Astrocyte of the cerebellum (primary cell): ENCODE data around the gene KIF23.
A peak's percentile ranks its signal among the peaks of the same experiment; 100 is the strongest.
"Not testable (repeated sequence)": the region's sequence is repeated elsewhere in the genome, so short reads cannot be mapped to it uniquely, and the experiment has no call there.

ENCODE experiments used
- DNase-seq: peaks from one replicate; pipeline ENCODE4 v3.0.0-alpha.2; 2011; ENCODE audit warnings: low read depth
- H3K4me3 ChIP-seq: 2 replicates; pipeline ENCODE4 v1.5.1; 2011; ENCODE audit warnings: mild to moderate bottlenecking, low read depth, low read length, moderate library complexity
- in situ Hi-C: cut with HindIII; loops from 2 replicates; pipeline ENCODE4 v1.10.0; 2017; ENCODE audit warnings: low sequenced_read_pairs
- TF ChIP-seq, protein P1 (sequence below): IDR thresholded peaks from 2 replicates; pipeline ENCODE4 v1.5.1; 2012; ENCODE audit warnings: low read length, low read depth, moderate library complexity, mild to moderate bottlenecking; ENCODE audit errors: missing control alignments

The KIF23 gene

GRCh38 chr15:69380100-69380725 lies 33.9 kb upstream of the KIF23 start:
- DNase-seq: no peak
- TF ChIP-seq, protein P1, sequence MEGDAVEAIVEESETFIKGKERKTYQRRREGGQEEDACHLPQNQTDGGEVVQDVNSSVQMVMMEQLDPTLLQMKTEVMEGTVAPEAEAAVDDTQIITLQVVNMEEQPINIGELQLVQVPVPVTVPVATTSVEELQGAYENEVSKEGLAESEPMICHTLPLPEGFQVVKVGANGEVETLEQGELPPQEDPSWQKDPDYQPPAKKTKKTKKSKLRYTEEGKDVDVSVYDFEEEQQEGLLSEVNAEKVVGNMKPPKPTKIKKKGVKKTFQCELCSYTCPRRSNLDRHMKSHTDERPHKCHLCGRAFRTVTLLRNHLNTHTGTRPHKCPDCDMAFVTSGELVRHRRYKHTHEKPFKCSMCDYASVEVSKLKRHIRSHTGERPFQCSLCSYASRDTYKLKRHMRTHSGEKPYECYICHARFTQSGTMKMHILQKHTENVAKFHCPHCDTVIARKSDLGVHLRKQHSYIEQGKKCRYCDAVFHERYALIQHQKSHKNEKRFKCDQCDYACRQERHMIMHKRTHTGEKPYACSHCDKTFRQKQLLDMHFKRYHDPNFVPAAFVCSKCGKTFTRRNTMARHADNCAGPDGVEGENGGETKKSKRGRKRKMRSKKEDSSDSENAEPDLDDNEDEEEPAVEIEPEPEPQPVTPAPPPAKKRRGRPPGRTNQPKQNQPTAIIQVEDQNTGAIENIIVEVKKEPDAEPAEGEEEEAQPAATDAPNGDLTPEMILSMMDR: peak; percentile 42

DNA sequence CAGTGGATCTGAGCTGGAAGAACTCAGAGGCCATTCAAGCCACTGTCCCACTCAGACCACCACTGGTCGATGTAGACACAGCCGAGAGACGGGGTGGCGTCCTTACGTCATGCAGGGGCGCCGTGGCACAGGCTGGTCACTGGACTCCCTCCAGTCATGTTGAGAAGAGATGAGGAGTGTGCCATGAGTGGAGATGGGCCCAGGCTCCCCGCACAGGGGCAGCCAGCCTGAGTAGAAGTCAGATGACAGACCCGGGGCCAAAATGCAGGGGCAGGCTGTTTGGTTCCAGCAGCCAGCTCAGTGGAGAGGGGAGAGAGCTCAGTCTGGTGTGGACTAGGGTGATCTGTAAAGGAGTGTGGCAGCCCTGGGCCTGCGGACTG lies 33.4 kb upstream of the KIF23 start:
- TF ChIP-seq, protein P1: no peak
- in situ Hi-C loops: no loop called here
- DNase-seq: no peak
- H3K4me3 ChIP-seq: no peak overlapping the region

More at GRCh38 chr15:69380100-69380725, 33.9 kb upstream of the KIF23 start:
- in situ Hi-C loops: no loop called here
- H3K4me3 ChIP-seq: no peak overlapping the region

- DNase-seq, H3K4me3 ChIP-seq, in situ Hi-C loops: not testable (repeated sequence)
These were observed 32.0 kb upstream of the KIF23 start for GRCh38 chr15:69382176-69382575.

DNA sequence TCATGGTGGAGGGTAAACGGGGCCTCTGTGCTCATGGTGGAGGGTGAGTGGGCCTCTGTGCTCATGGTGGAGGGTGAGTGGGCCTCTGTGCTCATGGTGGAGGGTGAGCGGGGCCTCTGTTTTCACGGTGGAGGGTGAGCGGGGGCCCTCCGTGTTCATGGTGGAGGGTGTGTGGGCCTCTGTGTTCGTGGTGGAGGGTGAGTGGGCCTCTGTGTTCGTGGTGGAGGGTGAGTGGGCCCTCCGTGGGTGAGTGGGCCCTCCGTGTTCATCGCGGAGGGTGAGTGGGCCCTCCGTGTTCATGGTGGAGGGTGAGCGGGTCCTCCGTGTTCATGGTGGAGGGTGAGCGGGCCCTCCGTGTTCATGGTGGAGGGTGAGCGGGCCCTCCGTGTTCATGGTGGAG lies 30.1 kb upstream of the KIF23 start:
- in situ Hi-C loops, DNase-seq, H3K4me3 ChIP-seq: not testable (repeated sequence)

- in situ Hi-C loops: no loop called here
These were observed 29.2 kb upstream of the KIF23 start for GRCh38 chr15:69384626-69385598.

DNA sequence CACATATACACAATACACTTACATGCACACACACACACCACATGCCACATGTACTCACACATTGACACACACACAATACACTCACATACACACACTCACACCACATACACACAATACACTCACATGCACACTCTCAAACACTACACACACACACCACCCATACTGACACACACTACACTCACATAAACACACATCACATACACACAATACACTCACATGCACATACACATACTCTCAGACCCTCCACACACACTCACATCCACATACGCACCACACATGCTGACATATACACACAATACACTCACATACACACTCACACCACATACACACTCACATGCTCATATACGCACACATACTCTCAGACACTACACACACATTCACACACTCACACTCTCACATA lies 28.3 kb upstream of the KIF23 start:
- in situ Hi-C loops: no loop called here
- TF ChIP-seq, protein P1: no peak
- no peak for DNase-seq
- no peak overlapping the region for H3K4me3 ChIP-seq

More at GRCh38 chr15:69384626-69385598, 29.2 kb upstream of the KIF23 start:
- TF ChIP-seq, protein P1: no peak
- no peak for DNase-seq
- H3K4me3 ChIP-seq: no peak overlapping the region

DNA sequence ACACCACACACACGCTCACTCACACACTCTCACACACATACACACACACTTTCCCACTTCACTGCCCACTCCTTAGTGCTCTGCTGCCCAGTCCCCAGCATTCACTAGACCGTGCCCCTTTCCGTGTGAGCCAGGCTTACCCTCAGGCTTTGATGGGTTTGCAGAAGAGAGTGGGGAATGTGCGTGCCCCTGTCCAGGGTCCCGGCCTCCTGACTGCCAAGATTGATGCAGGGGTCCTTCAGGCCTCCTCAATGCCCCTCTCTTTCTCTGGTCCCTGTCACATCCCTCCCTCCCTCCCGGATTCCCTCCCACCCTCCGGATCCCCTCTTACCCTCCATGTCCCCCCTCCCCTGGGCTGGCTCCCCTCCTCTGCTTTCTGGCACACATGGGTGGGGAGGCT lies 27.9 kb upstream of the KIF23 start:
- no peak overlapping the region for H3K4me3 ChIP-seq
- DNase-seq: no peak
- TF ChIP-seq, protein P1: no peak
- in situ Hi-C loops: no loop called here
